Endothelial cell of coronary artery (primary cell): ENCODE data around the gene CDR2. TPM values are rescaled to one million over a fixed set of nuclear protein-coding genes. Genes with fewer than 3 reads are reported as not detected.

Experiments used
- total RNA-seq: library from RNA; depleted of rRNA; stranded (reverse); fragments of >200 nt; gene quantifications from 2 replicates; pipeline ENCODE4 v1.2.3, GENCODE V29; 2014

Gene CDR2
- 45.0 and 52.8 TPM in 2 replicates for total RNA-seq

GRCh38 chr16:22374311-22375116, at the start of gene CDR2:
TSS of gene CDR2 (minus strand) at chr16:22374619. CDS start at chr16:22374309, 310 bp downstream.

GRCh38 chr16:22297114-22297870, 77.1 kb downstream of the CDR2 start, which contains the start of gene POLR3E:
TSS of gene POLR3E (plus strand) at chr16:22297409. CDS start at chr16:22302969, 5,560 bp downstream.

Other genes with a start within 250 kb of the CDR2 start
- gene SDR42E2, start 212.1 kb downstream of the CDR2 start, total RNA-seq, result under 0.01 and 0.09 TPM in 2 replicates
- gene EEF2K, start 168.3 kb downstream of the CDR2 start, total RNA-seq, result 28.0 and 28.1 TPM in 2 replicates
- 48.9 and 56.5 TPM in 2 replicates for gene POLR3E, start 77.2 kb downstream of the CDR2 start, total RNA-seq
- 70.3 and 130 TPM in 2 replicates for gene NPIPB5, start 136.3 kb upstream of the CDR2 start, total RNA-seq